HepG2 (cell line): ENCODE data around the gene FLRT2. TPM values are rescaled to one million over a fixed set of nuclear protein-coding genes. Genes with fewer than 3 reads are reported as not detected.

Experiments used
- KAT8 ChIP-seq: IDR thresholded peaks from 2 replicates; pipeline ENCODE4 v1.6.1; 2016; ENCODE audit warnings: missing genetic modification reagents, missing compliant biosample characterization
- MATR3 ChIP-seq: sonication (generic); formaldehyde crosslinking; IDR thresholded peaks from 2 replicates; pipeline ENCODE4 v1.4.0; 2020; ENCODE audit warnings: missing genetic modification reagents
- SMAD3 ChIP-seq: sonication (generic); formaldehyde crosslinking; IDR thresholded peaks from 2 replicates; pipeline ENCODE4 v1.4.0; 2020; ENCODE audit warnings: missing genetic modification reagents
- ZNF652 ChIP-seq: IDR thresholded peaks from 2 replicates; pipeline ENCODE4 v1.6.1; 2016; ENCODE audit warnings: low read depth, borderline replicate concordance
- polyA plus RNA-seq, 8 experiments: library from polyadenylated mRNA; depleted of rRNA in 3 of 8; stranded (reverse) in 7 of 8; unstranded in 1 of 8; fragments of >200 nt; fragmentation: Illumina TruSeq in 4 of 8; extraction: Trizol in 4 of 8; gene quantifications; 2 replicates each; pipeline versions ENCODE4 v1.2.1 to v1.2.3, GENCODE V29; 2011 to 2016; ENCODE audit warnings: low read depth in 4 of 8, missing spikeins in 1 of 8, mixed read lengths in 1 of 8; ENCODE audit not compliant: insufficient read depth in 1 of 8
- total RNA-seq, 5 experiments: library from RNA; depleted of rRNA; stranded (reverse); fragments of >200 nt; fragmentation: Illumina TruSeq; extraction: Trizol; gene quantifications; 2 replicates each; pipeline ENCODE4 v1.2.3, GENCODE V29; 2016; ENCODE audit warnings: low read depth in 1 of 5
- TF ChIP-seq, protein P1 (sequence below): sonication (generic); formaldehyde crosslinking; IDR thresholded peaks from 2 replicates; pipeline ENCODE4 v1.4.0; 2020; ENCODE audit warnings: missing genetic modification reagents, borderline replicate concordance
- TF ChIP-seq, protein P2 (sequence below): sonication (generic); formaldehyde crosslinking; conservative IDR thresholded peaks from 2 replicates; pipeline ENCODE4 v1.8.1; 2023; ENCODE audit warnings: missing genetic modification reagents
- TF ChIP-seq, protein P3 (sequence below): sonication (generic); formaldehyde crosslinking; IDR thresholded peaks from 2 replicates; pipeline ENCODE4 v1.4.0; 2020; ENCODE audit warnings: missing genetic modification reagents, mild to moderate bottlenecking, borderline replicate concordance
- TF ChIP-seq, protein P4 (sequence below): sonication (generic); formaldehyde crosslinking; IDR thresholded peaks from 2 replicates; pipeline ENCODE4 v1.8.1; 2023; ENCODE audit warnings: mild to moderate bottlenecking, moderate library complexity, missing genetic modification reagents
- TF ChIP-seq, protein P5 (sequence below): sonication (generic); formaldehyde crosslinking; IDR thresholded peaks from 2 replicates; pipeline ENCODE4 v1.4.0; 2020; ENCODE audit warnings: mild to moderate bottlenecking, missing genetic modification reagents

Gene FLRT2
- total and polyA plus RNA-seq, 2 of the 13 experiments (the other 11 are each of a cell fraction or from before 2014, with no cell fraction given) = not detected

DNA sequence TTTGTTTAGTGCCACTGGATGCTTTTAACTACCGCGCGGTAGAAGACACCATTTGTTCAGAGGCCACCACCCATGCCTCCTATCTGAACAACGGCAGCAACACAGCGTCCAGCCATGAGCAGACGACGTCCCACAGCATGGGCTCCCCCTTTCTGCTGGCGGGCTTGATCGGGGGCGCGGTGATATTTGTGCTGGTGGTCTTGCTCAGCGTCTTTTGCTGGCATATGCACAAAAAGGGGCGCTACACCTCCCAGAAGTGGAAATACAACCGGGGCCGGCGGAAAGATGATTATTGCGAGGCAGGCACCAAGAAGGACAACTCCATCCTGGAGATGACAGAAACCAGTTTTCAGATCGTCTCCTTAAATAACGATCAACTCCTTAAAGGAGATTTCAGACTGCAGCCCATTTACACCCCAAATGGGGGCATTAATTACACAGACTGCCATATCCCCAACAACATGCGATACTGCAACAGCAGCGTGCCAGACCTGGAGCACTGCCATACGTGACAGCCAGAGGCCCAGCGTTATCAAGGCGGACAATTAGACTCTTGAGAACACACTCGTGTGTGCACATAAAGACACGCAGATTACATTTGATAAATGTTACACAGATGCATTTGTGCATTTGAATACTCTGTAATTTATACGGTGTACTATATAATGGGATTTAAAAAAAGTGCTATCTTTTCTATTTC lies 93.2 kb downstream of the FLRT2 start (continued):
- TF ChIP-seq, protein P1, sequence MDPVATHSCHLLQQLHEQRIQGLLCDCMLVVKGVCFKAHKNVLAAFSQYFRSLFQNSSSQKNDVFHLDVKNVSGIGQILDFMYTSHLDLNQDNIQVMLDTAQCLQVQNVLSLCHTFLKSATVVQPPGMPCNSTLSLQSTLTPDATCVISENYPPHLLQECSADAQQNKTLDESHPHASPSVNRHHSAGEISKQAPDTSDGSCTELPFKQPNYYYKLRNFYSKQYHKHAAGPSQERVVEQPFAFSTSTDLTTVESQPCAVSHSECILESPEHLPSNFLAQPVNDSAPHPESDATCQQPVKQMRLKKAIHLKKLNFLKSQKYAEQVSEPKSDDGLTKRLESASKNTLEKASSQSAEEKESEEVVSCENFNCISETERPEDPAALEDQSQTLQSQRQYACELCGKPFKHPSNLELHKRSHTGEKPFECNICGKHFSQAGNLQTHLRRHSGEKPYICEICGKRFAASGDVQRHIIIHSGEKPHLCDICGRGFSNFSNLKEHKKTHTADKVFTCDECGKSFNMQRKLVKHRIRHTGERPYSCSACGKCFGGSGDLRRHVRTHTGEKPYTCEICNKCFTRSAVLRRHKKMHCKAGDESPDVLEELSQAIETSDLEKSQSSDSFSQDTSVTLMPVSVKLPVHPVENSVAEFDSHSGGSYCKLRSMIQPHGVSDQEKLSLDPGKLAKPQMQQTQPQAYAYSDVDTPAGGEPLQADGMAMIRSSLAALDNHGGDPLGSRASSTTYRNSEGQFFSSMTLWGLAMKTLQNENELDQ (CRISPR knock-in tag) = no peak
- no peak for TF ChIP-seq ZNF652 (CRISPR knock-in tag)
- no peak for TF ChIP-seq KAT8 (CRISPR knock-in tag)
- TF ChIP-seq, protein P2, sequence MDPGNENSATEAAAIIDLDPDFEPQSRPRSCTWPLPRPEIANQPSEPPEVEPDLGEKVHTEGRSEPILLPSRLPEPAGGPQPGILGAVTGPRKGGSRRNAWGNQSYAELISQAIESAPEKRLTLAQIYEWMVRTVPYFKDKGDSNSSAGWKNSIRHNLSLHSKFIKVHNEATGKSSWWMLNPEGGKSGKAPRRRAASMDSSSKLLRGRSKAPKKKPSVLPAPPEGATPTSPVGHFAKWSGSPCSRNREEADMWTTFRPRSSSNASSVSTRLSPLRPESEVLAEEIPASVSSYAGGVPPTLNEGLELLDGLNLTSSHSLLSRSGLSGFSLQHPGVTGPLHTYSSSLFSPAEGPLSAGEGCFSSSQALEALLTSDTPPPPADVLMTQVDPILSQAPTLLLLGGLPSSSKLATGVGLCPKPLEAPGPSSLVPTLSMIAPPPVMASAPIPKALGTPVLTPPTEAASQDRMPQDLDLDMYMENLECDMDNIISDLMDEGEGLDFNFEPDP (CRISPR knock-in tag) = no peak
- TF ChIP-seq MATR3 = no peak
- TF ChIP-seq, protein P3, sequence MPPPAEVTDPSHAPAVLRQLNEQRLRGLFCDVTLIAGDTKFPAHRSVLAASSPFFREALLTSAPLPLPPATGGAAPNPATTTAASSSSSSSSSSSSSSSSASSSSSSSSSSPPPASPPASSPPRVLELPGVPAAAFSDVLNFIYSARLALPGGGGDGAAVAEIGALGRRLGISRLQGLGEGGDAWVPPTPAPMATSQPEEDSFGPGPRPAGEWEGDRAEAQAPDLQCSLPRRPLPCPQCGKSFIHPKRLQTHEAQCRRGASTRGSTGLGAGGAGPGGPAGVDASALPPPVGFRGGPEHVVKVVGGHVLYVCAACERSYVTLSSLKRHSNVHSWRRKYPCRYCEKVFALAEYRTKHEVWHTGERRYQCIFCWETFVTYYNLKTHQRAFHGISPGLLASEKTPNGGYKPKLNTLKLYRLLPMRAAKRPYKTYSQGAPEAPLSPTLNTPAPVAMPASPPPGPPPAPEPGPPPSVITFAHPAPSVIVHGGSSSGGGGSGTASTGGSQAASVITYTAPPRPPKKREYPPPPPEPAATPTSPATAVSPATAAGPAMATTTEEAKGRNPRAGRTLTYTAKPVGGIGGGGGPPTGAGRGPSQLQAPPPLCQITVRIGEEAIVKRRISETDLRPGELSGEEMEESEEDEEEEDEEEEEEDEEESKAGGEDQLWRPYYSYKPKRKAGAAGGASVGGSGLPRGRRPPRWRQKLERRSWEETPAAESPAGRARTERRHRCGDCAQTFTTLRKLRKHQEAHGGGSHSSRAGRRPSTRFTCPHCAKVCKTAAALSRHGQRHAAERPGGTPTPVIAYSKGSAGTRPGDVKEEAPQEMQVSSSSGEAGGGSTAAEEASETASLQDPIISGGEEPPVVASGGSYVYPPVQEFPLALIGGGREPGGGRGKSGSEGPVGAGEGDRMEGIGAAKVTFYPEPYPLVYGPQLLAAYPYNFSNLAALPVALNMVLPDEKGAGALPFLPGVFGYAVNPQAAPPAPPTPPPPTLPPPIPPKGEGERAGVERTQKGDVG (CRISPR knock-in tag) = no peak
- TF ChIP-seq, protein P4, sequence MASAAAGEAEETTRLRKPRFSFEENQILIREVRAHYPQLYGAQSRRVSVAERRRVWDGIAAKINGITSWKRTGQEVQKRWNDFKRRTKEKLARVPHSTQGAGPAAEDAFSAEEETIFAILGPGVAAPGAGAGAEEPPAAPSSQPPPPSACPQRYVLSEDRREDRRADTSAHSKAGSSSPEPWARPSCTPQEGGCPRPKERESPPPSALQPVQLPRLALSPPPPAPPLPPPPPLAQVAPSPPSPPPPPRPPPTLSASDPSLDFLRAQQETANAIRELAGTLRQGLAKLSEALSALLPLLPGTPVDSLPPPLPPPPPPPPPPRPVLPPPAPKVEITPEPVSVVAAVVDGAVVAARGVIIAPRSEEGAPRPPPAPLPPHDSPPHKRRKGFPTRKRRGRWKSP (CRISPR knock-in tag) = no peak
- TF ChIP-seq SMAD3 (CRISPR knock-in tag) = no peak
- TF ChIP-seq, protein P5, sequence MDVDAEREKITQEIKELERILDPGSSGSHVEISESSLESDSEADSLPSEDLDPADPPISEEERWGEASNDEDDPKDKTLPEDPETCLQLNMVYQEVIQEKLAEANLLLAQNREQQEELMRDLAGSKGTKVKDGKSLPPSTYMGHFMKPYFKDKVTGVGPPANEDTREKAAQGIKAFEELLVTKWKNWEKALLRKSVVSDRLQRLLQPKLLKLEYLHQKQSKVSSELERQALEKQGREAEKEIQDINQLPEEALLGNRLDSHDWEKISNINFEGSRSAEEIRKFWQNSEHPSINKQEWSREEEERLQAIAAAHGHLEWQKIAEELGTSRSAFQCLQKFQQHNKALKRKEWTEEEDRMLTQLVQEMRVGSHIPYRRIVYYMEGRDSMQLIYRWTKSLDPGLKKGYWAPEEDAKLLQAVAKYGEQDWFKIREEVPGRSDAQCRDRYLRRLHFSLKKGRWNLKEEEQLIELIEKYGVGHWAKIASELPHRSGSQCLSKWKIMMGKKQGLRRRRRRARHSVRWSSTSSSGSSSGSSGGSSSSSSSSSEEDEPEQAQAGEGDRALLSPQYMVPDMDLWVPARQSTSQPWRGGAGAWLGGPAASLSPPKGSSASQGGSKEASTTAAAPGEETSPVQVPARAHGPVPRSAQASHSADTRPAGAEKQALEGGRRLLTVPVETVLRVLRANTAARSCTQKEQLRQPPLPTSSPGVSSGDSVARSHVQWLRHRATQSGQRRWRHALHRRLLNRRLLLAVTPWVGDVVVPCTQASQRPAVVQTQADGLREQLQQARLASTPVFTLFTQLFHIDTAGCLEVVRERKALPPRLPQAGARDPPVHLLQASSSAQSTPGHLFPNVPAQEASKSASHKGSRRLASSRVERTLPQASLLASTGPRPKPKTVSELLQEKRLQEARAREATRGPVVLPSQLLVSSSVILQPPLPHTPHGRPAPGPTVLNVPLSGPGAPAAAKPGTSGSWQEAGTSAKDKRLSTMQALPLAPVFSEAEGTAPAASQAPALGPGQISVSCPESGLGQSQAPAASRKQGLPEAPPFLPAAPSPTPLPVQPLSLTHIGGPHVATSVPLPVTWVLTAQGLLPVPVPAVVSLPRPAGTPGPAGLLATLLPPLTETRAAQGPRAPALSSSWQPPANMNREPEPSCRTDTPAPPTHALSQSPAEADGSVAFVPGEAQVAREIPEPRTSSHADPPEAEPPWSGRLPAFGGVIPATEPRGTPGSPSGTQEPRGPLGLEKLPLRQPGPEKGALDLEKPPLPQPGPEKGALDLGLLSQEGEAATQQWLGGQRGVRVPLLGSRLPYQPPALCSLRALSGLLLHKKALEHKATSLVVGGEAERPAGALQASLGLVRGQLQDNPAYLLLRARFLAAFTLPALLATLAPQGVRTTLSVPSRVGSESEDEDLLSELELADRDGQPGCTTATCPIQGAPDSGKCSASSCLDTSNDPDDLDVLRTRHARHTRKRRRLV = no peak
